Pancreas (tissue), 10 donors: ENCODE results near the gene PPP1R37. TPM values are rescaled to one million over a fixed set of nuclear protein-coding genes. Genes with fewer than 3 reads are reported as not detected.
A peak's percentile ranks its signal among the peaks of the same experiment; 100 is the strongest.

ENCODE experiments used
- ATAC-seq, 4 donors: fragments of 200-7000 bp; cut with Tn5 transposase; one replicate each; pipeline versions ENCODE4 v1.8.0 to v1.9.1; 2020; ENCODE audit warnings: mild to moderate bottlenecking in 4 of 4, moderate library complexity in 4 of 4
- DNase-seq, 6 donors: peaks; one replicate each; pipeline ENCODE4 v3.0.0-alpha.2; 2020
- FAIRE-seq: peaks from 2 replicates; lab custom pipeline; 2012; peaks lifted over from hg19 to GRCh38; lab: Jason Lieb, UNC
- H3K27ac ChIP-seq, 4 donors: fragments of 200-600 bp; sonication (generic); 1 replicate in 3 of 4; 2 replicates in 1 of 4; pipeline versions ENCODE4 v1.5.0 to v1.8.0; 2020
- H3K27me3 ChIP-seq, 4 donors: fragments of 200-600 bp; one replicate each; pipeline ENCODE4 v1.8.0; 2021
- H3K36me3 ChIP-seq, 3 donors: fragments of 200-600 bp; sonication (generic) in 1 of 3; one replicate each; pipeline versions ENCODE4 v1.5.0 to v1.8.0; 2020 to 2021
- H3K4me1 ChIP-seq, 3 donors: fragments of 200-600 bp; one replicate each; pipeline ENCODE4 v1.8.0; 2021
- H3K4me3 ChIP-seq, 4 donors: fragments of 200-600 bp; sonication (generic) in 2 of 4; one replicate each; pipeline versions ENCODE4 v1.5.0 to v1.8.0; 2020 to 2021
- H3K9me3 ChIP-seq, 4 donors: fragments of 200-600 bp; one replicate each; pipeline ENCODE4 v1.8.0; 2021
- CTCF ChIP-seq, 4 donors: fragments of 200-600 bp; sonication (generic) in 3 of 4; IDR thresholded peaks; one replicate each; pipeline versions ENCODE4 v1.5.0 to v1.8.0; 2021; ENCODE audit warnings: antibody characterized with exemption in 4 of 4
- WGBS, 2 donors: extraction: QIAGEN DNeasy Blood & Tissue Kit; methylation state at CpG; one replicate each; pipeline ENCODE4 v1.1.7; 2013; 5-methylcytosine and 5-hydroxymethylcytosine counted together
- intact Hi-C, 3 donors: fragments of 100-400 bp; cut with DNase I; formaldehyde crosslinking; loops; one replicate each; pipeline versions ENCODE4 v1.11.1 to v1.14.2; 2022
- polyA plus RNA-seq, 2 donors: library from polyadenylated mRNA; stranded (reverse); fragments of 200-250 nt; gene quantifications; one replicate each; pipeline ENCODE4 v1.2.3, GENCODE V29; 2013
- total RNA-seq, 6 donors: library from RNA; stranded (reverse); fragmentation: NEBNext Ultra II Directional in 4 of 6; extraction: Animal tissue kit (Norgen Biotek cat#: 25700) in 4 of 6; gene quantifications; one replicate each; pipeline versions ENCODE4 v1.2.1 to v1.2.4, GENCODE V29; 2021 to 2023
- donor health status: healthy with polysubstance abuse.
- donor health status: DM: no; HTN: no; CAD: no; lungs with moderate emphysema.
- donor health status: DM: no; HTN: no; CAD: no.
- donor health status: control.
- donor health status: control.
- donor health status: Bipolar disorder and iron deficiency.
- donor health status: DM: yes; HTN: yes; CAD: no.
- donor health status: DM: no; HTN: no; CAD: no.
- donor health status: DM: no; HTN: no; CAD: no.
- donor health status: DM: yes; HTN: yes; CAD: no.

Gene PPP1R37
- total and polyA plus RNA-seq, 8 donors: 13.0 to 57.4 (median 15.3) TPM

GRCh38 chr19:45063851-45064801 is 28.9 kb upstream of the PPP1R37 start:
- H3K9me3 ChIP-seq: no peaks in the 10 kb centered on the region
- peaks cover under 1 to 85% (median 50%) of the 10 kb centered on the region in 3 donors for H3K36me3 ChIP-seq
- 95% methylated on average over 83 to 85 of the region's 85 CpGs for WGBS, 2 donors
- no peaks in the 10 kb centered on the region for H3K4me1 ChIP-seq
- no peaks in the 10 kb centered on the region for H3K27me3 ChIP-seq
- H3K27ac ChIP-seq: no peak overlapping the region
- intact Hi-C loops: no loop called here
- FAIRE-seq: no peak
- TF ChIP-seq CTCF (IDR thresholded peaks at IDR 0.05): no peak
- ATAC-seq: no peak
- no peak overlapping the region for H3K4me3 ChIP-seq
- no peak for DNase-seq

- intact Hi-C loops: no loop called here
- ATAC-seq: no peak
- WGBS, 2 donors: 95 to 97% methylated on average over 34 to 38 of the region's 38 CpGs
Observed at GRCh38 chr19:45066921-45067661, 25.9 kb upstream of the PPP1R37 start.

GRCh38 chr19:45068041-45068440 is 24.9 kb upstream of the PPP1R37 start:
- 80 to 92% methylated on average over 5 to 6 of the region's 10 CpGs for WGBS, 2 donors
- intact Hi-C loops: no loop called here
- Histone ChIP-seq H3K36me3 (peaks cover 0 to 65% (median 28%) of the 10 kb centered on the region in 3 donors), H3K27me3 (no peaks in the 10 kb centered on the region), H3K4me1 (no peaks in the 10 kb centered on the region), H3K9me3 (no peaks in the 10 kb centered on the region), H3K4me3 (no peak overlapping the region), H3K27ac (no peak overlapping the region)
- no peak for TF ChIP-seq CTCF (IDR thresholded peaks at IDR 0.05)
- DNase-seq: no peak
- ATAC-seq: no peak
- no peak for FAIRE-seq

More at GRCh38 chr19:45066921-45067661, 25.9 kb upstream of the PPP1R37 start:
- Histone ChIP-seq H3K4me3 (no peak overlapping the region), H3K27ac (no peak overlapping the region), H3K27me3 (no peaks in the 10 kb centered on the region), H3K4me1 (no peaks in the 10 kb centered on the region), H3K36me3 (peaks cover 0 to 72% (median 28%) of the 10 kb centered on the region in 3 donors), H3K9me3 (no peaks in the 10 kb centered on the region)
- TF ChIP-seq CTCF (IDR thresholded peaks at IDR 0.05): no peak
- DNase-seq (no peak), FAIRE-seq (no peak)

GRCh38 chr19:45069056-45069455 is 23.9 kb upstream of the PPP1R37 start:
- WGBS, 2 donors: 82 to 88% methylated on average over 13 of the region's 13 CpGs
- intact Hi-C loops: no loop called here
- Histone ChIP-seq H3K4me1 (no peaks in the 10 kb centered on the region), H3K36me3 (peaks cover 0 to 57% (median 25%) of the 10 kb centered on the region in 3 donors), H3K27ac (no peak overlapping the region), H3K27me3 (no peaks in the 10 kb centered on the region), H3K9me3 (no peaks in the 10 kb centered on the region), H3K4me3 (no peak overlapping the region)
- FAIRE-seq (no peak), ATAC-seq (peak in 3 of 4 donors; percentile 19 to 38 (median 34)), DNase-seq (no peak)
- TF ChIP-seq CTCF (IDR thresholded peaks at IDR 0.05): no peak
